ENCODE results near the gene VWA1. TPM values are rescaled to one million over a fixed set of nuclear protein-coding genes. Genes with fewer than 3 reads are reported as not detected.

VWA1 gene, protein sequence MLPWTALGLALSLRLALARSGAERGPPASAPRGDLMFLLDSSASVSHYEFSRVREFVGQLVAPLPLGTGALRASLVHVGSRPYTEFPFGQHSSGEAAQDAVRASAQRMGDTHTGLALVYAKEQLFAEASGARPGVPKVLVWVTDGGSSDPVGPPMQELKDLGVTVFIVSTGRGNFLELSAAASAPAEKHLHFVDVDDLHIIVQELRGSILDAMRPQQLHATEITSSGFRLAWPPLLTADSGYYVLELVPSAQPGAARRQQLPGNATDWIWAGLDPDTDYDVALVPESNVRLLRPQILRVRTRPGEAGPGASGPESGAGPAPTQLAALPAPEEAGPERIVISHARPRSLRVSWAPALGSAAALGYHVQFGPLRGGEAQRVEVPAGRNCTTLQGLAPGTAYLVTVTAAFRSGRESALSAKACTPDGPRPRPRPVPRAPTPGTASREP
- 4.1 to 15.8 TPM (median 12.9 TPM) in 5 replicates for total RNA-seq (2022; extraction: Qiagen RNA extraction)

DNA sequence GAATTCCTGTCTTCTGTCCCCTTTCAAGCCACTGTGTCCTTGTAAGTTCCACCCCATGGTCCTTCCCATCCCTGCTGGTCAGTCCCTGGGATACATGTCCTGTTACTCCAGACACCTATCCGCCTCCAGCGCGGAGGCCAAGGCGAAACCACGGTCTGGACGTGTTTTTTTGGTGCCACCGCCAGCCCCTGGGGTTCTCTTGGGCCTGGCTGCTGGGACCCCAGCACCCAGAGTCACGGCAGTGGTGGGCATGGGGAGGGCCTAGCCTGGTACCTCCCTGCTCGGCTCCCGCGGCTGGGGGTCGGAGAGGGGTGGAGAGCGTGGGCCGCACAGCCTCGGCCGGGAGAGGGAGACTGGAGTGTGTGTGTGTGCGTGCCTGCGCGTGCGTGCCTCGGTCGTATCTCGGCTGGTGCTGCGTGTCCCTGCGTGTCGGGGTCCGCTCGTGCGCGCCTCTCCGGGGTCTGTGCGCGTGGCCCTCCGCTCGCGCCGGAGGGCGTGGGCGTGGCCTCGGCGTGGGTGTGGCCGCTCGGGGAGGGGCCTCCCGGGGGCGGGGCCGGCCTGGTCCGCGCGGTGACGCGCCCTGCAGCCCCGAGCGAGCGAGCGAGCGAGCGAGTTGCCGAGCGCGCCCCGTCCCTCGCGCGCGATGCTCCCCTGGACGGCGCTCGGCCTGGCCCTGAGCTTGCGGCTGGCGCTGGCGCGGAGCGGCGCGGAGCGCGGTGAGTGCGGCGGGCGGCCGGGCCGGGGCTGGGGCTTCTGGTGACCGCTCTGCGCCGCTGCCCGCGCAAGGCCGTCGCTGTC is at the start of gene VWA1:
Gene VWA1, plus strand, starts transcription at position 585 of the 798 bp plus-strand sequence. Its CDS starts 59 bp downstream, at position 644.

DNA sequence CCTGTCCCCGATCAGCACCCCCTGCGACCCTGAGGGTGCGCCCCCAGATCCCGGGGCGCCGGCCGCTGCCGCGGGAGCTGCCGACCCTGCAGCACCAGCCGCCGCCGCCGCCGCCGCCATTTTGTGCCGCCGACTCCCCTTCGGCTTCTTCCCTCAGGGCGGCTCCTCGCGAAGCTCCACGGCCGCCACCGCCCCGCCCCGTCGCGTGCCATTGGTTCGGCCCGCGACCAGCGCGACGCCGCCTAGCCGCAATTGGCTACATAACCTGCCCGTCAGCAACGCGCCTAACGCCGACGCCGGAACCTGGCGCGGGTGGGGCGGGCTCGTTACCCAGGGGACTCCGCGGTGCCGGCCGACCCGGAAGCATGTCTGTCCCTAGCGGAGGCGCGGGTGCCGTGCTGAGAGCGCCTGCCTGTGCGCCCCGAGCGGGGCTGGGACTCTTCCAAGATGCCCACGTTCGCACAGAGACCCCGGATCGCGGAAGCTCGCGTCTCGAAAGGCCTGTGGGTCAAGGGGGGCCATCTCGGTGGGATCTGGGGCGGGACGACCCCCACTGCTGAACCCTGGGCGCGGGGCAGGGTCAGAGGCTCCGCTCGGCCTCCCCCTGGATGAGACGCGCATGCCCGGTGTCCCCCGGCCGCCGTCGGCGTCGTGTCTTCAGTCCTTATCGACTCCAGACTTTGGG is 36.2 kb upstream of the VWA1 start, which contains the start of gene CCNL2:
Gene CCNL2, minus strand, starts transcription at position 149 of the 685 bp plus-strand sequence. Its CDS starts 29 bp downstream, at position 120.

DNA sequence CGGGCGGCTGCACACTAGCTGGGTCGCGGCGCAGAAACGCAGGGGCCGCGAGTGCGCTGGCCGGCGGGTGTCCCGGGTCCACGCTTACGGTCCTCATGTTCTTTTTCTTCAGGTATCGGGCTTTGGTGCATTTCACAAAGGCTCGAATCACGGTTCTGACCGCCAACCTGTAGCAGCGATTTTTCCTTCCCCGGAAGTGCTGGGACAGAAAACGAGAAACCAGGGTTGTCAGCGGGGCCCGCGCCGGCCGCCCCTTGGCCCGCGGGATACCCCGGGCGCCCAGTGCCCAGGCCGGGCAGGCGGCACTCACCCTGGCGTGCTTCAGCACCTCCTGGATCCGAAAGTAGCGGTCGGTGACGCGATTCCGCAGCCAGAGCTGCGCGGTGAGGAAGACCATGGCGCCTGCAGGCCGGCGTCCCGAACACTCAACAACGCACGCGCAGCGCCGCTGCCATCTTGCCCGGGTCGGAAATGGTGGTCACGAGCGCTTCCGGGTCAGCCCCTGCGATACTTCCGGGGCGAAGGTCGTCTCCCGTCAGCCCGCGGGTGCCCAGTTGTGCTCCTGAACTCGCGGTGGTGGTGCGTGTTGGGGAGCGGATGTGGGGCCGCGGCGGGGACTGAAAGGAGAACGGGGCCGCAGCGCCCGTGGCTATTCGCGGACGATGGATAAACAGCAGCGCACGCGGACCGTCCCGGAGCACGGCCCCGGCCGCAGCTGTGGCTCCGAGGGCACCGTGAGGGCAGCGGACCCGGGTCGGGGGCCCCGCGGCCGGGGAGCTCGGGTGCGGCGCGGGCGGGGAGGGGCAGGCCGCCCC is 28.5 kb upstream of the VWA1 start, which contains the start of gene MRPL20:
Gene MRPL20, minus strand, starts transcription at position 473 of the 815 bp plus-strand sequence. Its CDS starts 76 bp downstream, at position 397.

DNA sequence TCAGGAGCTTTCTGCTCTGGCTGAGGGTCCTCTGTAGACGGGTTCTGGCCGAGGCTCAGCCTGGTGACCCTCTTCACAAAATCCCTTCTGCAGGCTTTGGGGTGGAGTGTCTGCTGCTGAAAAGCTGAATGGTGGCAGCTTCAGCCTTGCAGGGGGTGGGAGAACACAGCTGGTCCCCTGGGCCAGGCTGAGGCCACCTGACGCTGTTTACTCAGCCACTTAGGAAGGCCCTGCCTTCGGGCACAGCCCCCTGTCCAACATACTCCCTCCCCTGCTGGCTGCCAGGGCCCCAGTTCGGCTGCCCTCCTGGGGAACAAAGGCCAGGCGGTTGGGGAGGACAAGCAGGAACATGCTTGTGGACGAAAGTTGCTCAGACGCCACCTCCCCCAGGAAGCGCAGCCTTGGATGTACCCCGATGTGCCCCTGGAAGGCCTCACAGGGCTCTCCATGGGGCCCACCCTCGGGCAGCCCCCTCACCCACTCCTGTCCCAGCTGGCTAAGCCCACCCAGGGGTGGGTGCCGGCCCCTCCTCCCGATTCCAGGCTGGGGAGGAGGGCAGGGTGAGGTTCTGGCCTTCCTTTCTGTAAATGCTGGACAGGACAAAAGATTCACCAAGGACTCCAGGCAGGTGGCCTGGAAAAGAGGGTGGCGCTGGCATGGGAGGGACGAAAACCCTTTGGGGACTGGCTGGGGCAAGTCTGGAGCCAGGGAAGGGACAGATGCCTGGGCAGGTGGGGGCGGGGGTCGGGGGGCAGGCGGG is 14.2 kb upstream of the VWA1 start, which contains the start of gene ANKRD65:
Gene ANKRD65, minus strand, starts transcription at position 130 of the 760 bp plus-strand sequence. CDS start 271 bp downstream, outside the sequence.

DNA sequence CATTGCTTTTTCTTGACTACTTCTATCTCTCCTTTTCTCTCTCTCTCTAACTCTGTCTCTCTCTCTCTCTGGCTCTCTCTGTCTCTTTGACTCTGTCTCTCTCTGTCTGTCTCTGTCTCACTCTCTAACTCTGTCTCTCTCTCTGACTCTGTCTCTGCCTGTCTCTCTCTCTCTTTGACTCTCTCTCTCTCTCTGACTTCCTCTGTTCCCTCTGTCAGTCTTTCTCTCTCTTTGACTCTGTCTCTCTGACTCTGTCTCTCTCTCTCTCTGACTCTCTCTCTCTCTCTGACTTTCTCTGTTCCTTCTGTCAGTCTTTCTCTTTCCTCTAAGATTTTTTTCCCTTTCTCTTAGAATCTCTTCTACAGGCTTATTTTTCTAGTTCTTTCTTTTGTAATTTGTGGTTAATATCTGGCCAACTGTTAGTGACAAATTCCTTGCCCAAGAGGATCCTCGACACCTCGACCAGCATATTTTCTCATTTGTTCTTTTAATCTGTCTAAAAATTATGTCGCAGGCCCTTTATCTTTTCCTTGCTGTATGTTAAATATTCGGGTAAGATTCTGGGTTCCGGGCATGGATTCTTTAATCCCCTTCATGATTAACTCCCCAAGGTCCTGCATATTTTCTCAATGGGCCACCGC is 13.7 kb downstream of the VWA1 start, which contains the start of gene ATAD3C:
Gene ATAD3C, plus strand, starts transcription at position 591 of the 641 bp plus-strand sequence. CDS start 995 bp downstream, outside the sequence.

DNA sequence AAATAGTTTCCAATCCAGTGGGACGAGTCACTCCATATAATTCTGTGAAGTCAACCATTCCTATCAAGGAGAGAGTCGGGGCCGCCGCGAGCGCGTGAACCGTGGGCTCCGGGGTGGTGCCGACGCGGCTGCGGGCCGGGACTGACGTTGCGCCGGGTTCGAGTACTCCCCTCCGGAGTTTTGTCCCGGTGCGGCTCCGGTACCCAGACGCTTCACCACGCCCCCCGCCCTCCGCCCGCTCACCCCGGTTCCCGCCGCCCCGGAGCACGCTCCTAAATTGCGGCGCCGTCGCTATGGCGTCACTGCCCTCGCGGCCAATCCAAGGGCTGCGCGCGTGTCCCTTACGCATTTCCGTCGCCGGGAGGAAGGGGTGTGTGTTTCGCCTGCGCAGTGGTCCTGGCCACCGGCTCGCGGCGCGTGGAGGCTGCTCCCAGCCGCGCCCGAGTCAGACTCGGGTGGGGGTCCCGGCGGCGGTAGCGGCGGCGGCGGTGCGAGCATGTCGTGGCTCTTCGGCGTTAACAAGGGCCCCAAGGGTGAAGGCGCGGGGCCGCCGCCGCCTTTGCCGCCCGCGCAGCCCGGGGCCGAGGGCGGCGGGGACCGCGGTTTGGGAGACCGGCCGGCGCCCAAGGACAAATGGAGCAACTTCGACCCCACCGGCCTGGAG is 36.0 kb downstream of the VWA1 start, which contains the start of gene ATAD3B:
Gene ATAD3B, plus strand, starts transcription at position 377 of the 664 bp plus-strand sequence. Its CDS starts 120 bp downstream, at position 497.

Other genes with a start within 250 kb of the VWA1 start
- 0.17 to 0.42 TPM in 2 of 5 replicates, not detected in the others for gene TNFRSF18, start 229.1 kb upstream of the VWA1 start, total RNA-seq (2022; extraction: Qiagen RNA extraction)
- gene TNFRSF4, start 221.5 kb upstream of the VWA1 start, total RNA-seq (2022; extraction: Qiagen RNA extraction) = 0.09 to 0.34 TPM (median 0.25 TPM) in 3 of 5 replicates, not detected in the others
- 113 to 131 TPM (median 122 TPM) in 5 replicates for gene SDF4, start 203.7 kb upstream of the VWA1 start, total RNA-seq (2022; extraction: Qiagen RNA extraction)
- 11.3 to 19.2 TPM (median 17.6 TPM) in 5 replicates for gene B3GALT6, start 203.5 kb upstream of the VWA1 start, total RNA-seq (2022; extraction: Qiagen RNA extraction)
- gene C1QTNF12, start 189.0 kb upstream of the VWA1 start, total RNA-seq (2022; extraction: Qiagen RNA extraction) = 0.97 to 2.3 TPM (median 1.3 TPM) in 5 replicates
- 36.7 to 49.8 TPM (median 47.1 TPM) in 5 replicates for gene UBE2J2, start 161.8 kb upstream of the VWA1 start, total RNA-seq (2022; extraction: Qiagen RNA extraction)
- gene SCNN1D, start 155.3 kb upstream of the VWA1 start, total RNA-seq (2022; extraction: Qiagen RNA extraction) = 0.76 to 1.3 TPM (median 0.84 TPM) in 5 replicates
- 12.0 to 17.3 TPM (median 13.6 TPM) in 5 replicates for gene ACAP3, start 127.8 kb upstream of the VWA1 start, total RNA-seq (2022; extraction: Qiagen RNA extraction)
- 14.3 to 24.7 TPM (median 22.7 TPM) in 5 replicates for gene PUSL1, start 127.1 kb upstream of the VWA1 start, total RNA-seq (2022; extraction: Qiagen RNA extraction)
- 53.7 to 59.5 TPM (median 54.7 TPM) in 5 replicates for gene INTS11, start 111.0 kb upstream of the VWA1 start, total RNA-seq (2022; extraction: Qiagen RNA extraction)
- gene CPTP, start 110.9 kb upstream of the VWA1 start, total RNA-seq (2022; extraction: Qiagen RNA extraction) = 17.2 to 23.3 TPM (median 21.9 TPM) in 5 replicates
- gene TAS1R3, start 104.4 kb upstream of the VWA1 start, total RNA-seq (2022; extraction: Qiagen RNA extraction) = 0.07 to 0.24 TPM (median 0.20 TPM) in 5 replicates
- gene DVL1, start 86.3 kb upstream of the VWA1 start, total RNA-seq (2022; extraction: Qiagen RNA extraction) = 50.0 to 68.0 TPM (median 63.0 TPM) in 5 replicates
- gene MXRA8, start 77.1 kb upstream of the VWA1 start, total RNA-seq (2022; extraction: Qiagen RNA extraction) = 0.12 to 0.25 TPM (median 0.16 TPM) in 5 replicates
- 95.4 to 183 TPM (median 168 TPM) in 5 replicates for gene AURKAIP1, start 60.5 kb upstream of the VWA1 start, total RNA-seq (2022; extraction: Qiagen RNA extraction)
- gene CCNL2, start 36.4 kb upstream of the VWA1 start, total RNA-seq (2022; extraction: Qiagen RNA extraction) = 42.3 to 54.3 TPM (median 50.5 TPM) in 5 replicates
- gene MRPL20, start 28.4 kb upstream of the VWA1 start, total RNA-seq (2022; extraction: Qiagen RNA extraction) = 128 to 154 TPM (median 130 TPM) in 5 replicates
- 0.06 to 0.14 TPM (median 0.14 TPM) in 3 of 5 replicates, not detected in the others for gene ANKRD65, start 14.4 kb upstream of the VWA1 start, total RNA-seq (2022; extraction: Qiagen RNA extraction)
- not detected in 5 replicates for gene ATAD3C, start 14.0 kb downstream of the VWA1 start, total RNA-seq (2022; extraction: Qiagen RNA extraction)
- 1.3 to 3.2 TPM (median 2.9 TPM) in 5 replicates for gene ATAD3B, start 36.1 kb downstream of the VWA1 start, total RNA-seq (2022; extraction: Qiagen RNA extraction)
- gene ATAD3A, start 76.5 kb downstream of the VWA1 start, total RNA-seq (2022; extraction: Qiagen RNA extraction) = 31.1 to 37.8 TPM (median 35.1 TPM) in 5 replicates
- gene TMEM240, start 104.9 kb downstream of the VWA1 start, total RNA-seq (2022; extraction: Qiagen RNA extraction) = 0.24 to 0.70 TPM (median 0.38 TPM) in 4 of 5 replicates, not detected in the other
- 83.9 to 108 TPM (median 103 TPM) in 5 replicates for gene SSU72, start 139.2 kb downstream of the VWA1 start, total RNA-seq (2022; extraction: Qiagen RNA extraction)
- gene FNDC10, start 164.4 kb downstream of the VWA1 start, total RNA-seq (2022; extraction: Qiagen RNA extraction) = 5.5 to 8.9 TPM (median 7.8 TPM) in 5 replicates
- 10.6 to 18.3 TPM (median 16.8 TPM) in 5 replicates for gene MIB2, start 179.8 kb downstream of the VWA1 start, total RNA-seq (2022; extraction: Qiagen RNA extraction)
- 0.33 to 0.79 TPM (median 0.50 TPM) in 5 replicates for gene MMP23B, start 196.5 kb downstream of the VWA1 start, total RNA-seq (2022; extraction: Qiagen RNA extraction)
- 24.0 to 27.3 TPM (median 24.7 TPM) in 5 replicates for gene CDK11B, start 223.3 kb downstream of the VWA1 start, total RNA-seq (2022; extraction: Qiagen RNA extraction)